ENCODE data around the gene CMPK1.
"Not testable (repeated sequence)": the region's sequence is repeated elsewhere in the genome, so short reads cannot be mapped to it uniquely, and the experiment has no call there.

CMPK1 gene

GRCh38 chr1:47333578-47333921 is at the start of gene CMPK1:
TSS of gene CMPK1 (plus strand) at chr1:47333790. CDS start at chr1:47333946, 156 bp downstream.
- peak; percentile 47 to 62 (median 51) for DNase-seq (ENCODE audit: low read depth in 3 of 3, low spot score in 1 of 3)

GRCh38 chr1:47288116-47288515 is 45.5 kb upstream of the CMPK1 start:
- DNase-seq (ENCODE audit: low read depth in 3 of 3, low spot score in 1 of 3), result not testable (repeated sequence)

GRCh38 chr1:47294863-47295262 is 38.7 kb upstream of the CMPK1 start:
- DNase-seq (ENCODE audit: low read depth in 3 of 3, low spot score in 1 of 3), result not testable (repeated sequence)

GRCh38 chr1:47295579-47295978 is 38.0 kb upstream of the CMPK1 start:
- DNase-seq (ENCODE audit: low read depth in 3 of 3, low spot score in 1 of 3), result no peak

GRCh38 chr1:47298025-47298699 is 35.4 kb upstream of the CMPK1 start:
- DNase-seq (ENCODE audit: low read depth in 3 of 3, low spot score in 1 of 3), result no peak

GRCh38 chr1:47302472-47302871 is 31.1 kb upstream of the CMPK1 start:
- DNase-seq (ENCODE audit: low read depth in 3 of 3, low spot score in 1 of 3), result no peak

GRCh38 chr1:47309427-47309826 is 24.2 kb upstream of the CMPK1 start:
- no peak for DNase-seq (ENCODE audit: low read depth in 3 of 3, low spot score in 1 of 3)

- DNase-seq (ENCODE audit: low read depth in 3 of 3, low spot score in 1 of 3), result peak; percentile 87 to 94 (median 88)
Observed at GRCh38 chr1:47313915-47314664, 19.5 kb upstream of the CMPK1 start, which contains the start of gene STIL. TSS of gene STIL (minus strand) at chr1:47314147. CDS start at chr1:47310319, 3,828 bp downstream.

GRCh38 chr1:47317841-47318240 is 15.7 kb upstream of the CMPK1 start:
- no peak for DNase-seq (ENCODE audit: low read depth in 3 of 3, low spot score in 1 of 3)

- not testable (repeated sequence) for DNase-seq (ENCODE audit: low read depth in 3 of 3, low spot score in 1 of 3)
Observed at GRCh38 chr1:47319968-47320367, 13.6 kb upstream of the CMPK1 start.

- DNase-seq (ENCODE audit: low read depth in 3 of 3, low spot score in 1 of 3), result no peak
Observed at GRCh38 chr1:47323599-47324031, 10.0 kb upstream of the CMPK1 start.

- DNase-seq (ENCODE audit: low read depth in 3 of 3, low spot score in 1 of 3), result no peak
Observed at GRCh38 chr1:47324682-47325081, 8.9 kb upstream of the CMPK1 start.

- no peak for DNase-seq (ENCODE audit: low read depth in 3 of 3, low spot score in 1 of 3)
Observed at GRCh38 chr1:47325528-47325927, 8.1 kb upstream of the CMPK1 start.

- DNase-seq (ENCODE audit: low read depth in 3 of 3, low spot score in 1 of 3), result no peak
Observed at GRCh38 chr1:47326271-47326670, 7.3 kb upstream of the CMPK1 start.

GRCh38 chr1:47328992-47329391 is 4.6 kb upstream of the CMPK1 start:
- no peak for DNase-seq (ENCODE audit: low read depth in 3 of 3, low spot score in 1 of 3)

GRCh38 chr1:47330212-47330611 is 3.4 kb upstream of the CMPK1 start:
- no peak for DNase-seq (ENCODE audit: low read depth in 3 of 3, low spot score in 1 of 3)

- no peak for DNase-seq (ENCODE audit: low read depth in 3 of 3, low spot score in 1 of 3)
Observed at GRCh38 chr1:47331875-47332274, 1.7 kb upstream of the CMPK1 start.

- no peak for DNase-seq (ENCODE audit: low read depth in 3 of 3, low spot score in 1 of 3)
Observed at GRCh38 chr1:47332779-47333577, 612 bp upstream of the CMPK1 start.

GRCh38 chr1:47333922-47334764 is 553 bp downstream of the CMPK1 start:
- DNase-seq (ENCODE audit: low read depth in 3 of 3, low spot score in 1 of 3), result peak; percentile 19 to 56 (median 25)

GRCh38 chr1:47334765-47335435 is 1.3 kb downstream of the CMPK1 start:
- no peak for DNase-seq (ENCODE audit: low read depth in 3 of 3, low spot score in 1 of 3)

Measured in stimulated activated CD4-positive, alpha-beta T cell treated with anti-CD3 and anti-CD28 coated beads, TNF-alpha, amount 100 ng/mL, for 1 hour (primary cell).